ENCODE data around the gene FAM180B.

DNA sequence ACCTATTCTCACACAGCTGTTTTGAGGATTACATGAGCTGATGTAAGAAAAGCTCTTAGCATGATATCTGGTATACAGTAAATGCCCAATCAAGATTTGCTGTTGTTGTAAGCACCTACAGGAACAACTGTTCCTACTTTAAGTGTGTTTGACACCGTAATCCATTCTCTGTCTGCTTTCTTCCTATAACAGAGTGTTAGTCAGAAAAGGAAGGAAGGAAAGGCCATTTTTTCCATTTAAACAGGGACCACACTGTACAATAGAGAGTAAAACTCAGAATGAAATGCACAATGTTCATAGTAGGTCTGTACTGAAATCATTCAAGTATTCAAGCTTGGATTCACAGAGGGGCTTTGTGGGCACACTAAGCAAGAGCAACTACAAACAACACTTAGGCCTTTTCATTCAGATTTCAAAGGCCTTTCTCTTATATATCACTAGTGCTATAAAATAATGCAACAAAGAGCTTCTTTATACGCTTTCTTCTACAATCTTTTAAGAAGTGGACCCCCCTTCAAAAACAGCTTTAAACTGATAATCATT, 34.4 kb downstream of the FAM180B start:
- TF ChIP-seq, protein P1, sequence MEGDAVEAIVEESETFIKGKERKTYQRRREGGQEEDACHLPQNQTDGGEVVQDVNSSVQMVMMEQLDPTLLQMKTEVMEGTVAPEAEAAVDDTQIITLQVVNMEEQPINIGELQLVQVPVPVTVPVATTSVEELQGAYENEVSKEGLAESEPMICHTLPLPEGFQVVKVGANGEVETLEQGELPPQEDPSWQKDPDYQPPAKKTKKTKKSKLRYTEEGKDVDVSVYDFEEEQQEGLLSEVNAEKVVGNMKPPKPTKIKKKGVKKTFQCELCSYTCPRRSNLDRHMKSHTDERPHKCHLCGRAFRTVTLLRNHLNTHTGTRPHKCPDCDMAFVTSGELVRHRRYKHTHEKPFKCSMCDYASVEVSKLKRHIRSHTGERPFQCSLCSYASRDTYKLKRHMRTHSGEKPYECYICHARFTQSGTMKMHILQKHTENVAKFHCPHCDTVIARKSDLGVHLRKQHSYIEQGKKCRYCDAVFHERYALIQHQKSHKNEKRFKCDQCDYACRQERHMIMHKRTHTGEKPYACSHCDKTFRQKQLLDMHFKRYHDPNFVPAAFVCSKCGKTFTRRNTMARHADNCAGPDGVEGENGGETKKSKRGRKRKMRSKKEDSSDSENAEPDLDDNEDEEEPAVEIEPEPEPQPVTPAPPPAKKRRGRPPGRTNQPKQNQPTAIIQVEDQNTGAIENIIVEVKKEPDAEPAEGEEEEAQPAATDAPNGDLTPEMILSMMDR (IDR thresholded peaks at IDR 0.05) = no peak
- no peak for TF ChIP-seq POLR2A (IDR thresholded peaks at IDR 0.05)

Measured in heart left ventricle (tissue), 13 donors.